Loucy (cell line): ENCODE measurements around the gene MOCS3.

ENCODE experiments used
- CTCF ChIP-seq: fragments of 200-600 bp; sonication (generic); conservative IDR thresholded peaks from 2 replicates; pipeline ENCODE4 v1.5.1; 2014; ENCODE audit warnings: mild to moderate bottlenecking, antibody characterized with exemption, low read length
- EZH2phosphoT487 ChIP-seq: fragments of 200-600 bp; IDR thresholded peaks from 2 replicates; pipeline ENCODE4 v1.6.1; 2018; ENCODE audit warnings: antibody characterized with exemption, mild to moderate bottlenecking, moderate library complexity, borderline replicate concordance

DNA sequence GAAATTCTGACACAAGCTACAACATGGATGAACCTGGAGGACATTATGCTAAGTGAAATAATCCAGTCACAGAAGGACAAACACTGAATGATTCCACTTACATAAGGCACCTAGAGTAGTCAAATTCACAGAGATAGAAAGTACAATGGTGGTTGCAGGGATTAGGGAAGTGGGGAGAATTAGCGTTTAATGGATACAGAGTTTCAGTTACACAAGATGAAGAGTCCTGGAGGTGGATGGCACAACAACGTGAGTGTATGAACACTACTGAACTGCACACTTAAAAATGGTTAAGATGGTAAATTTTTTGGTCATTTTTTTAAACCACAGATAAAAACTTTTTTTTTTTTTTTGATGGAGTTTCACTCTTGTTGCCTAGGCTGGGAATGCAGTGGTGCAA lies 24.7 kb downstream of the MOCS3 start:
- TF ChIP-seq CTCF (no peak), EZH2phosphoT487 (no peak)
